SU-DHL-6 (cell line): Measurements from ENCODE around the gene PITPNC1.

Experiments used
- EZH2phosphoT487 ChIP-seq: fragments of 200-600 bp; sonication (generic), shearing (Covaris generic); conservative IDR thresholded peaks from 2 replicates; pipeline ENCODE4 v1.6.1; 2018; ENCODE audit warnings: mild to moderate bottlenecking, antibody characterized with exemption, low read length, moderate library complexity, mixed read lengths
- TF ChIP-seq, protein P1 (sequence below): fragments of 200-600 bp; sonication (generic); IDR thresholded peaks from one replicate; pipeline ENCODE4 v1.5.1; 2017; ENCODE audit warnings: antibody characterized with exemption, mild to moderate bottlenecking, low read length, moderate library complexity; ENCODE audit not compliant: insufficient read depth, poor library complexity, severe bottlenecking

DNA sequence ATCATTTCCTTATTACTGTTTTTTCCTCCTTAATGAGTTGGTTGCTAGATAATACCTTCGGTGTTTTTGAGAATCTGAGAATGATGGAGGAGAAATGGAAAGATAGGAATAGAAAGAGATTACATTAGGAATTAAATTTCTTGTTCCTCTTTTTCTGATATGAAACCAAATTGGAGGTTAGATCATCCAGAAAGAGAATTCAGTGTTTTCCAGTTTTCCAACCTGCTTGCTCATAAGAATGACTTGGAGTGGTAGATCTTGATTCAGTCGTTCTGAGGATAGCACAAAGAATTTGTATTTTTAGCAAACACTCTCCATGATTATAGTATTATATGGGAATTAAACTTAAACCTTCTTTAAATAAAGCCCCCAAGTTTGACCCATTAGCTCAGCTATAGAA is 35.9 kb downstream of the PITPNC1 start:
- TF ChIP-seq, protein P1, sequence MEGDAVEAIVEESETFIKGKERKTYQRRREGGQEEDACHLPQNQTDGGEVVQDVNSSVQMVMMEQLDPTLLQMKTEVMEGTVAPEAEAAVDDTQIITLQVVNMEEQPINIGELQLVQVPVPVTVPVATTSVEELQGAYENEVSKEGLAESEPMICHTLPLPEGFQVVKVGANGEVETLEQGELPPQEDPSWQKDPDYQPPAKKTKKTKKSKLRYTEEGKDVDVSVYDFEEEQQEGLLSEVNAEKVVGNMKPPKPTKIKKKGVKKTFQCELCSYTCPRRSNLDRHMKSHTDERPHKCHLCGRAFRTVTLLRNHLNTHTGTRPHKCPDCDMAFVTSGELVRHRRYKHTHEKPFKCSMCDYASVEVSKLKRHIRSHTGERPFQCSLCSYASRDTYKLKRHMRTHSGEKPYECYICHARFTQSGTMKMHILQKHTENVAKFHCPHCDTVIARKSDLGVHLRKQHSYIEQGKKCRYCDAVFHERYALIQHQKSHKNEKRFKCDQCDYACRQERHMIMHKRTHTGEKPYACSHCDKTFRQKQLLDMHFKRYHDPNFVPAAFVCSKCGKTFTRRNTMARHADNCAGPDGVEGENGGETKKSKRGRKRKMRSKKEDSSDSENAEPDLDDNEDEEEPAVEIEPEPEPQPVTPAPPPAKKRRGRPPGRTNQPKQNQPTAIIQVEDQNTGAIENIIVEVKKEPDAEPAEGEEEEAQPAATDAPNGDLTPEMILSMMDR, result no peak
- TF ChIP-seq EZH2phosphoT487, result no peak
